ENCODE measurements around the gene COL25A1.

DNA sequence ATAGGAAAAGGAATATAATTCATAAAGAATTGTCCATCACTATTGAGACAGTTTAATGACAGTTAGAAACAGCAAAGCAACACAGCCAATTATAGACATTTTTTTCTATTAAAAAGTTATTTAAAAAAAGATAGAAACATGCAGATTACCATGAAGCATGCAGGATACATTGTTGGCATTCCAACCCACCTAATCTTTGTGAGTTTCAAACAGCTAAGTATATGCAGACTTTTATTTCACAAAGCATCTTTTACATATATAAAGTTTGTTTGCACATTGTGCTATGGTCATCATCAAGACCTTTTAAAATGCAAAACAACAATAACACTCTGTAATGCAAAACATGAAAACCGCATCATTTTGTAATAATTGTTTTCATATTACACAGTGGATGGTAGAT is 413.7 kb downstream of the COL25A1 start:
- TF ChIP-seq CTCF (IDR thresholded peaks at IDR 0.05; ENCODE audit: low read depth, low read length) (no peak), EZH2phosphoT487 (IDR thresholded peaks at IDR 0.05; ENCODE audit: low read depth) (no peak)
